Measurements from ENCODE around the gene TRIOBP. TPM values are rescaled to one million over a fixed set of nuclear protein-coding genes. Genes with fewer than 3 reads are reported as not detected.

Gene TRIOBP
- total RNA-seq, 1 donor from 2014 or later, result 75.1 TPM

DNA sequence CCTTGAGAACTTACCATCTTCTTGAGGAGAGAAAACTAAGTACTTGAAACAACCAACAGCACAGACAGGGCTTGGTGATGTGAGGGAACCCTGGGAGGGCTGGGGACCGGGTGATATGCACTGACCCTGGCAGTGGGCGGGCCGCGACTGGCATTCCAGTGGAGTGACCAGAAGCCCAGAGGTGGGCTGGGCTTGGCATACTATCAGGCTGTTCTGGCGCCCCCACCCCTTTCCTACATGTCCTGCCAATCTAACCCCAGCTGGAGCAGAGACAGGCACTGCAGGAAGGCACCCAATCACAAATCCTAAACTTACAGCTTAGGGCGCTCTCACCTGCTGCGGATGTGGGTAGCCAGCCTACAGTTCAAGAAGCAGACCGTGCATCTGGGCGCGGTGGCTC, 56.9 kb downstream of the TRIOBP start:
- H3K4me3 ChIP-seq (ENCODE audit: low read depth, low read length), result no peak overlapping the region
- no peak for DNase-seq (ENCODE audit: low read depth)

DNA sequence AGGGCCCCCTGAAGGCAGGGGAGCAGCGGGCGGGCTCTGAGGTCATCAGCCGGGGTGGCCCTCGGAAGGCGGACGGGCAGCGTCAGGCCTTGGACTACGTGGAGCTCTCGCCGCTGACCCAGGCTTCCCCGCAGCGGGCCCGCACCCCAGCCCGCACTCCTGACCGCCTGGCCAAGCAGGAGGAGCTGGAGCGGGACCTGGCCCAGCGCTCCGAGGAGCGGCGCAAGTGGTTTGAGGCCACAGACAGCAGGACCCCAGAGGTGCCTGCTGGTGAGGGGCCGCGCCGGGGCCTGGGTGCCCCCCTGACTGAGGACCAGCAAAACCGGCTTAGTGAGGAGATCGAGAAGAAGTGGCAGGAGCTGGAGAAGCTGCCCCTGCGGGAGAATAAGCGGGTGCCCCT, 60.8 kb downstream of the TRIOBP start:
- H3K4me3 ChIP-seq (ENCODE audit: low read depth, low read length), result no peak overlapping the region
- no peak for DNase-seq (ENCODE audit: low read depth)
- TF ChIP-seq CTCF (conservative IDR thresholded peaks at IDR 0.05; ENCODE audit: low read depth, low read length), result no peak

More for the DNA sequence above, 56.9 kb downstream of the TRIOBP start:
- TF ChIP-seq CTCF (conservative IDR thresholded peaks at IDR 0.05; ENCODE audit: low read depth, low read length), result no peak

GRCh38 chr22:37758694-37759093, 61.8 kb downstream of the TRIOBP start:
- H3K4me3 ChIP-seq (ENCODE audit: low read depth, low read length), result no peak overlapping the region
- DNase-seq (ENCODE audit: low read depth), result no peak
- no peak for TF ChIP-seq CTCF (conservative IDR thresholded peaks at IDR 0.05; ENCODE audit: low read depth, low read length)

GRCh38 chr22:37759281-37759680, 62.4 kb downstream of the TRIOBP start:
- DNase-seq (ENCODE audit: low read depth), result no peak
- no peak for TF ChIP-seq CTCF (conservative IDR thresholded peaks at IDR 0.05; ENCODE audit: low read depth, low read length)

GRCh38 chr22:37760152-37760551, 63.3 kb downstream of the TRIOBP start:
- no peak overlapping the region for H3K4me3 ChIP-seq (ENCODE audit: low read depth, low read length)
- DNase-seq (ENCODE audit: low read depth), result no peak
- no peak for TF ChIP-seq CTCF (conservative IDR thresholded peaks at IDR 0.05; ENCODE audit: low read depth, low read length)

More at GRCh38 chr22:37759281-37759680, 62.4 kb downstream of the TRIOBP start:
- no peak overlapping the region for H3K4me3 ChIP-seq (ENCODE audit: low read depth, low read length)

DNA sequence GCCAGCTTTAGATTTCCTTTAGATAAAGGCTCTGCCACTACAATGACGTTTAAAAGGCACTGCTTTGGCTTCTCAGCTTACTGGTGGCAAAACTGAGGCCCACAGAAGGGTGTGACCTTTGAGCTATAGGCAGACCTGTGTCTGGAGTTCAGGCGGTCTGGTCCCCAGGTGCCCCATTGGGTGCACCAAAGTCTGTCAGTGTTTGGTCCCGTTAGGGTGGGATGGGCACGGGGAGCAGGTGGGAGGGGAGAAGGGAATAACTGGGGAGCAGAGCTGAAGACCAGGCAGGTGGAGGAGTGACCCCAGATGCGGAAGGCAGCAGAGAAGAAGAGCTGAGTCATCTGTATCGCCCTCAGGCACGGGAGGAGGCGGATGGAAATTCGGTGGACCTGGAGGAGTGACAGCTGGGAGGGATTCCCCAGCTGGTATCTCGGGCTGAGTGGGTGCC, 65.6 kb downstream of the TRIOBP start:
- no peak overlapping the region for H3K4me3 ChIP-seq (ENCODE audit: low read depth, low read length)
- no peak for TF ChIP-seq CTCF (conservative IDR thresholded peaks at IDR 0.05; ENCODE audit: low read depth, low read length)
- DNase-seq (ENCODE audit: low read depth), result no peak

DNA sequence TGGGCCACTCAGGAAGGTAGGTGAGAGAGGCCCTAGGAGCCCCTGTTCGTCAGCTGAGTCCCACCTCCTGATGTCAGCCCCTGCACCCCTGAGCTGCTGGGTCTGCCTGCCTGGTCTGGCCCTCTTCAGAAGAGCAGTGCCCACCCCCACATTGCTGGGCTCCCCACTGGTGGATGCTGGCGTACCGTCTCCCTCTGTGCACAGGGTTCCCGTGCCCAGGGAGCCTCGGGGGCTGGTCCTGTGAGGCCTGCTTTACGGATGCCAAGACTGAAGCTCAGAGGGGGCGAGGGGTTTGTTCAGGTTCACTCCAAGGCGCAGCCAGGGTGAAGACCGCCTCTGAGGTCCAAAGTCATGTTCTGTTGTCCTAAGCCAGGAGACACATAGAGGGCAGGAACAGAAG, 66.2 kb downstream of the TRIOBP start:
- DNase-seq (ENCODE audit: low read depth), result no peak
- no peak for TF ChIP-seq CTCF (conservative IDR thresholded peaks at IDR 0.05; ENCODE audit: low read depth, low read length)
- no peak overlapping the region for H3K4me3 ChIP-seq (ENCODE audit: low read depth, low read length)

All from epithelial cell of proximal tubule (primary cell).